ENCODE results near the gene ADRB2.

DNA sequence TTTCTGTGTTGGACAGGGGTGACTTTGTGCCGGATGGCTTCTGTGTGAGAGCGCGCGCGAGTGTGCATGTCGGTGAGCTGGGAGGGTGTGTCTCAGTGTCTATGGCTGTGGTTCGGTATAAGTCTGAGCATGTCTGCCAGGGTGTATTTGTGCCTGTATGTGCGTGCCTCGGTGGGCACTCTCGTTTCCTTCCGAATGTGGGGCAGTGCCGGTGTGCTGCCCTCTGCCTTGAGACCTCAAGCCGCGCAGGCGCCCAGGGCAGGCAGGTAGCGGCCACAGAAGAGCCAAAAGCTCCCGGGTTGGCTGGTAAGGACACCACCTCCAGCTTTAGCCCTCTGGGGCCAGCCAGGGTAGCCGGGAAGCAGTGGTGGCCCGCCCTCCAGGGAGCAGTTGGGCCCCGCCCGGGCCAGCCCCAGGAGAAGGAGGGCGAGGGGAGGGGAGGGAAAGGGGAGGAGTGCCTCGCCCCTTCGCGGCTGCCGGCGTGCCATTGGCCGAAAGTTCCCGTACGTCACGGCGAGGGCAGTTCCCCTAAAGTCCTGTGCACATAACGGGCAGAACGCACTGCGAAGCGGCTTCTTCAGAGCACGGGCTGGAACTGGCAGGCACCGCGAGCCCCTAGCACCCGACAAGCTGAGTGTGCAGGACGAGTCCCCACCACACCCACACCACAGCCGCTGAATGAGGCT lies at the start of gene ADRB2:
- no peak for TF ChIP-seq ARNT (IDR thresholded peaks at IDR 0.05)
- TF ChIP-seq SUZ12 (IDR thresholded peaks at IDR 0.05), result no peak
- TF ChIP-seq BHLHE40 (IDR thresholded peaks at IDR 0.05; ENCODE audit: borderline replicate concordance), result no peak
- TF ChIP-seq ZNF384 (IDR thresholded peaks at IDR 0.05), result no peak
- TF ChIP-seq FOXM1 (IDR thresholded peaks at IDR 0.05; ENCODE audit: borderline replicate concordance), result no peak
- TF ChIP-seq, protein P1, sequence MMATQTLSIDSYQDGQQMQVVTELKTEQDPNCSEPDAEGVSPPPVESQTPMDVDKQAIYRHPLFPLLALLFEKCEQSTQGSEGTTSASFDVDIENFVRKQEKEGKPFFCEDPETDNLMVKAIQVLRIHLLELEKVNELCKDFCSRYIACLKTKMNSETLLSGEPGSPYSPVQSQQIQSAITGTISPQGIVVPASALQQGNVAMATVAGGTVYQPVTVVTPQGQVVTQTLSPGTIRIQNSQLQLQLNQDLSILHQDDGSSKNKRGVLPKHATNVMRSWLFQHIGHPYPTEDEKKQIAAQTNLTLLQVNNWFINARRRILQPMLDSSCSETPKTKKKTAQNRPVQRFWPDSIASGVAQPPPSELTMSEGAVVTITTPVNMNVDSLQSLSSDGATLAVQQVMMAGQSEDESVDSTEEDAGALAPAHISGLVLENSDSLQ (IDR thresholded peaks at IDR 0.05), result no peak
- TF ChIP-seq L3MBTL2 (conservative IDR thresholded peaks at IDR 0.05), result no peak; the same call in 1 of the 2 replicates
- TF ChIP-seq SP1 (IDR thresholded peaks at IDR 0.05), result no peak
- TF ChIP-seq FOXA1 (IDR thresholded peaks at IDR 0.05), result no peak
